Measurements from ENCODE around the gene MYO3A.

GRCh38 chr10:25999295-25999981 is 65.4 kb downstream of the MYO3A start:
- TF ChIP-seq POLR2A (IDR thresholded peaks at IDR 0.05) (no peak), CTCF (IDR thresholded peaks at IDR 0.05) (no peak)

Measured in prostate gland (tissue), 2 donors.